B cell (primary cell): Measurements from ENCODE around the gene SAP130. TPM values are rescaled to one million over a fixed set of nuclear protein-coding genes. Genes with fewer than 3 reads are reported as not detected.

Source experiments
- ATAC-seq: fragments of 200-7000 bp; cut with Tn5 transposase; one replicate; pipeline ENCODE4 v1.10.0; 2021; ENCODE audit warnings: low read depth, mild to moderate bottlenecking, moderate number of reproducible peaks, moderate library complexity
- CTCF ChIA-PET: fragments of 350-600 bp; sonication (Branson Sonifier 250); formaldehyde crosslinking; loops from one replicate; lab custom pipeline; 2021; ENCODE audit warnings: antibody characterized with exemption, inconsistent platforms; lab: Charles Lee
- POLR2A ChIA-PET: fragments of 350-600 bp; sonication (Branson Sonifier 250); formaldehyde crosslinking; loops from one replicate; lab custom pipeline; 2021; ENCODE audit warnings: antibody characterized with exemption; lab: Charles Lee
- DNase-seq: peaks from one replicate; pipeline ENCODE4 v3.0.0; 2013
- H2AFZ ChIP-seq: 2 replicates; pipeline ENCODE4 v1.6.1; 2012; ENCODE audit warnings: mild to moderate bottlenecking, low read depth, low read length; ENCODE audit not compliant: insufficient read depth, poor library complexity, severe bottlenecking
- H3K27ac ChIP-seq, 2 donors: 1 replicate in 1 of 2; 2 replicates in 1 of 2; pipeline ENCODE4 v1.5.1; 2012 to 2013; ENCODE audit warnings: low read length in 2 of 2, mild to moderate bottlenecking in 2 of 2, moderate library complexity in 1 of 2
- H3K27me3 ChIP-seq, 4 experiments: fragments of 200-600 bp in 1 of 4; sonication (generic) in 1 of 4; replicated peaks in 1 of 4; 1 replicate in 2 of 4; 2 replicates in 2 of 4; pipeline versions ENCODE4 v1.6.1 to v1.7.0; 2013 to 2016; ENCODE audit warnings: low read length in 3 of 4, mild to moderate bottlenecking in 2 of 4, mixed read lengths in 1 of 4, moderate library complexity in 1 of 4; ENCODE audit not compliant: insufficient read depth in 4 of 4, control insufficient read depth in 3 of 4; ENCODE audit errors: control extremely low read depth in 1 of 4
- H3K36me3 ChIP-seq, 2 experiments: replicated peaks in 1 of 2; 1 replicate in 1 of 2; 2 replicates in 1 of 2; pipeline versions ENCODE4 v1.6.1 to v1.7.1; 2013; ENCODE audit warnings: low read length in 1 of 2; ENCODE audit not compliant: insufficient read depth in 2 of 2, control insufficient read depth in 1 of 2; ENCODE audit errors: control extremely low read depth in 1 of 2, extremely low read depth in 1 of 2
- H3K4me1 ChIP-seq, 2 donors: fragments of 200-600 bp in 1 of 2; sonication (generic) in 1 of 2; 1 replicate in 1 of 2; 2 replicates in 1 of 2; pipeline versions ENCODE4 v1.5.1 to v1.6.1; 2013 to 2017; ENCODE audit warnings: low read length in 2 of 2; ENCODE audit not compliant: control insufficient read depth in 2 of 2, insufficient read depth in 2 of 2
- H3K4me2 ChIP-seq: replicated peaks from 2 replicates; pipeline ENCODE3; 2012; ENCODE audit warnings: mild to moderate bottlenecking, low read depth, low read length; ENCODE audit not compliant: poor library complexity, severe bottlenecking
- H3K4me3 ChIP-seq, 5 experiments: fragments of 200-600 bp in 1 of 5; sonication (generic) in 1 of 5; 1 replicate in 3 of 5; 2 replicates in 2 of 5; pipeline versions ENCODE4 v1.5.1 to v1.7.0; 2011 to 2016; ENCODE audit warnings: low read length in 4 of 5, mild to moderate bottlenecking in 4 of 5, low read depth in 2 of 5, control low read depth in 1 of 5, moderate library complexity in 1 of 5; ENCODE audit not compliant: insufficient read depth in 1 of 5; ENCODE audit errors: control extremely low read depth in 1 of 5, extremely low read depth in 1 of 5
- H3K79me2 ChIP-seq: fragments of 200-600 bp; sonication (generic); one replicate; pipeline ENCODE4 v1.6.0; 2016; ENCODE audit warnings: low read length; ENCODE audit not compliant: control insufficient read depth, insufficient read depth
- H3K9ac ChIP-seq: fragments of 200-600 bp; sonication (generic); 2 replicates; pipeline ENCODE4 v1.6.1; 2017; ENCODE audit warnings: mild to moderate bottlenecking, low read length, moderate library complexity
- H3K9me3 ChIP-seq, 3 donors: one replicate each; pipeline versions ENCODE4 v1.6.1 to v1.7.1; 2013; ENCODE audit warnings: low read length in 2 of 3; ENCODE audit not compliant: control insufficient read depth in 2 of 3, insufficient read depth in 1 of 3; ENCODE audit errors: control extremely low read depth in 1 of 3
- H4K20me1 ChIP-seq: 2 replicates; pipeline ENCODE4 v1.6.0; 2012; ENCODE audit warnings: mild to moderate bottlenecking, low read length; ENCODE audit not compliant: insufficient read depth, control insufficient read depth, poor library complexity, severe bottlenecking
- H3K27ac Mint-ChIP-seq: one replicate; pipeline ENCODE4 v1.8.0; 2021; ENCODE audit warnings: mixed read lengths
- H3K27me3 Mint-ChIP-seq: one replicate; pipeline ENCODE4 v1.8.0; 2021; ENCODE audit warnings: mixed read lengths
- H3K4me1 Mint-ChIP-seq: one replicate; pipeline ENCODE4 v1.8.0; 2021; ENCODE audit warnings: mixed read lengths
- H3K4me3 Mint-ChIP-seq: one replicate; pipeline ENCODE4 v1.8.0; 2021; ENCODE audit warnings: mixed read lengths
- H3K9me3 Mint-ChIP-seq: one replicate; pipeline ENCODE4 v1.8.0; 2022; ENCODE audit warnings: mixed read lengths; ENCODE audit not compliant: insufficient read depth
- EZH2 ChIP-seq: IDR thresholded peaks from 2 replicates; pipeline ENCODE4 v1.6.1; 2012; ENCODE audit warnings: borderline replicate concordance, low read depth, mild to moderate bottlenecking, moderate library complexity, low read length; ENCODE audit not compliant: insufficient read depth, poor library complexity, severe bottlenecking
- WGBS: methylation state at CpG from one replicate; pipeline ENCODE4 v1.1.5; 2013; ENCODE audit warnings: missing lambda C conversion rate; ENCODE audit not compliant: insufficient coverage; 5-methylcytosine and 5-hydroxymethylcytosine counted together
- intact Hi-C: fragments of 100-400 bp; cut with micrococcal nuclease; formaldehyde crosslinking; loops from one replicate; pipeline ENCODE4 v1.10.0; 2022
- polyA plus RNA-seq: library from polyadenylated mRNA; depleted of rRNA; stranded (reverse); fragments of >200 nt; gene quantifications from 2 replicates; pipeline ENCODE4 v1.2.3, GENCODE V29; 2012
- total RNA-seq, 2 donors: library from RNA; stranded (reverse); fragments of 120-200 nt in 1 of 2; gene quantifications; 1 replicate in 1 of 2; 2 replicates in 1 of 2; pipeline versions ENCODE4 v1.2.3 to v1.2.4, GENCODE V29; 2013 to 2022
- TF ChIP-seq, protein P1 (sequence below): fragments of 200-600 bp; IDR thresholded peaks from one replicate; pipeline ENCODE4 v1.8.0; 2022; ENCODE audit warnings: antibody characterized with exemption, mild to moderate bottlenecking

SAP130 gene
- total and polyA plus RNA-seq, 2 donors (not counting 1 experiment from before 2014, with no cell fraction given), result 13.4 to 40.1 TPM

DNA sequence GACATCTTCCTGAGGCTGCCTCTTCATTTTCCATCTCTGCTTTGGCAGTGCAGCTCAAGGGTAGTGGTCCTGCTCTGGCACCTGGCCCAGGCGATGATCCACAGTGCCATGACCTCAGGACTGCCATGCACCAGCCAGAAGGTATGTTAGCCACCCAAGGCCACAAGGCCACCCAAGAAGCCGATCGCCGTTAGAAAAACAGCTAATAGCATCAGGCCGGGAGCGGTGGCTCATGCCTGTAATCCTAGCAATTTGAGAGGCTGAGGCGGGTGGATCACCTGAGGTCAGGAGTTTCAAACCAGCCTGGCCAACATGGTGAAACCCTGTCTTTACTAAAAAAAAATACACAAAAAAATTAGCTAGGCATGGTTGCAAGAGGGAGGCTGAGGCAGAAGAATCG is 34.7 kb upstream of the SAP130 start:
- Mint-ChIP-seq H3K27ac (no peak overlapping the region), H3K4me1 (no peaks in the 10 kb centered on the region), H3K27me3 (peaks cover 2% of the 10 kb centered on the region), H3K9me3 (no peaks in the 10 kb centered on the region), H3K4me3 (no peak overlapping the region)
- DNase-seq, result no peak
- Histone ChIP-seq H3K4me3 (no peak overlapping the region), H3K9ac (no peak overlapping the region), H3K4me1 (no peaks in the 10 kb centered on the region), H3K27ac (no peak overlapping the region), H3K36me3 (no peaks in the 10 kb centered on the region), H2AFZ (no peak overlapping the region), H3K79me2 (no peaks in the 10 kb centered on the region), H3K9me3 (no peaks in the 10 kb centered on the region), H4K20me1 (no peaks in the 10 kb centered on the region), H3K27me3 (no peaks in the 10 kb centered on the region), H3K4me2 (no peak overlapping the region)
- WGBS, result 100% methylated on average over 6 of the region's 8 CpGs
- ChIA-PET CTCF (no interaction called here), POLR2A (interaction anchor here (0.6 kb wide), 1 partner anchor 247 kb away, joined by 3 read pairs; no protein-coding TSS in a partner anchor)
- no peak for ATAC-seq
- intact Hi-C loops, result no loop called here
- TF ChIP-seq EZH2, result no peak
- TF ChIP-seq, protein P1, sequence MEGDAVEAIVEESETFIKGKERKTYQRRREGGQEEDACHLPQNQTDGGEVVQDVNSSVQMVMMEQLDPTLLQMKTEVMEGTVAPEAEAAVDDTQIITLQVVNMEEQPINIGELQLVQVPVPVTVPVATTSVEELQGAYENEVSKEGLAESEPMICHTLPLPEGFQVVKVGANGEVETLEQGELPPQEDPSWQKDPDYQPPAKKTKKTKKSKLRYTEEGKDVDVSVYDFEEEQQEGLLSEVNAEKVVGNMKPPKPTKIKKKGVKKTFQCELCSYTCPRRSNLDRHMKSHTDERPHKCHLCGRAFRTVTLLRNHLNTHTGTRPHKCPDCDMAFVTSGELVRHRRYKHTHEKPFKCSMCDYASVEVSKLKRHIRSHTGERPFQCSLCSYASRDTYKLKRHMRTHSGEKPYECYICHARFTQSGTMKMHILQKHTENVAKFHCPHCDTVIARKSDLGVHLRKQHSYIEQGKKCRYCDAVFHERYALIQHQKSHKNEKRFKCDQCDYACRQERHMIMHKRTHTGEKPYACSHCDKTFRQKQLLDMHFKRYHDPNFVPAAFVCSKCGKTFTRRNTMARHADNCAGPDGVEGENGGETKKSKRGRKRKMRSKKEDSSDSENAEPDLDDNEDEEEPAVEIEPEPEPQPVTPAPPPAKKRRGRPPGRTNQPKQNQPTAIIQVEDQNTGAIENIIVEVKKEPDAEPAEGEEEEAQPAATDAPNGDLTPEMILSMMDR, result no peak

DNA sequence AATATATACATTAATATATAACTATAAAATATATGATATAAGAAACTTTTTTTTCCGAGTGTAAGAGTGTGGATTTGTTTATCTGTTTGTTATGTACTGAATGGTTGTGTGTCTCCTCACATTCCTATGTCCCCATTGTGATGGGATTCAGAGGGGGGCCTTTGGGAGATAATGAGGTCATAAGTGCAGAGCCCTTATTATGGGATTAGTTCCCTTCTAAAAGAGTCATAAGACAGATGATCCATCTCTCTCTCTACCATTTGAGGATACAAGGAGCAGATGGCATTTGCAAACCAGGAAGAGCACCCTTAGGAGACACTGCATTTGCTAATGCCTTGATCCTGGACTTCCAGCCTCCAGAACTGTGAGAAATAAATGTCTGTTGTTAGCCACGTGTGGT is 30.3 kb upstream of the SAP130 start:
- H3K27ac Mint-ChIP-seq, result no peak overlapping the region
- no peaks in the 10 kb centered on the region for H3K4me1 Mint-ChIP-seq
- H2AFZ ChIP-seq, result no peak overlapping the region
- DNase-seq, result no peak
- peaks cover 0 to 11% (median 0%) of the 10 kb centered on the region in 4 experiments for H3K27me3 ChIP-seq
- H3K9me3 Mint-ChIP-seq, result no peaks in the 10 kb centered on the region
- ChIA-PET CTCF (no interaction called here), POLR2A (no interaction called here)
- no peak overlapping the region for H3K4me2 ChIP-seq
- no peak overlapping the region for H3K4me3 Mint-ChIP-seq
- 89% methylated on average over 1 of the region's 2 CpGs for WGBS
- peaks cover 8% of the 10 kb centered on the region for H3K27me3 Mint-ChIP-seq
- H3K79me2 ChIP-seq, result no peaks in the 10 kb centered on the region
- no peak for TF ChIP-seq EZH2
- TF ChIP-seq, protein P1, result no peak
- intact Hi-C loops, result no loop called here
- H3K9ac ChIP-seq, result no peak overlapping the region
- ATAC-seq, result no peak
- H4K20me1 ChIP-seq, result no peaks in the 10 kb centered on the region
- H3K36me3 ChIP-seq, result no peaks in the 10 kb centered on the region
- no peak overlapping the region for H3K27ac ChIP-seq
- H3K9me3 ChIP-seq, result no peaks in the 10 kb centered on the region
- no peaks in the 10 kb centered on the region for H3K4me1 ChIP-seq
- H3K4me3 ChIP-seq, result no peak overlapping the region
